Retinal pigment epithelial cell (primary cell): Measurements from ENCODE around the gene OR2S2.
"Not testable (repeated sequence)": the region's sequence is repeated elsewhere in the genome, so short reads cannot be mapped to it uniquely, and the experiment has no call there.

Source experiments
- DNase-seq: peaks from one replicate; pipeline ENCODE4 v3.0.0-alpha.2; 2010; ENCODE audit warnings: low read depth
- H3K4me3 ChIP-seq: 2 replicates; pipeline ENCODE4 v1.5.1; 2011; ENCODE audit warnings: mild to moderate bottlenecking, low read length, control low read depth, moderate library complexity
- CTCF ChIP-seq: conservative IDR thresholded peaks from 2 replicates; pipeline ENCODE4 v1.5.1; 2011; ENCODE audit warnings: low read depth, low read length, control low read depth, inconsistent platforms

Gene OR2S2

GRCh38 chr9:35915681-35916294 lies 42.2 kb downstream of the OR2S2 start:
- DNase-seq = no peak
- TF ChIP-seq CTCF = no peak
- H3K4me3 ChIP-seq = no peak overlapping the region

- no peak for DNase-seq
- no peak overlapping the region for H3K4me3 ChIP-seq
- TF ChIP-seq CTCF = no peak
These were observed 43.6 kb downstream of the OR2S2 start for GRCh38 chr9:35914301-35914807.

GRCh38 chr9:35913429-35913828 lies 44.5 kb downstream of the OR2S2 start:
- H3K4me3 ChIP-seq, DNase-seq: not testable (repeated sequence)

DNA sequence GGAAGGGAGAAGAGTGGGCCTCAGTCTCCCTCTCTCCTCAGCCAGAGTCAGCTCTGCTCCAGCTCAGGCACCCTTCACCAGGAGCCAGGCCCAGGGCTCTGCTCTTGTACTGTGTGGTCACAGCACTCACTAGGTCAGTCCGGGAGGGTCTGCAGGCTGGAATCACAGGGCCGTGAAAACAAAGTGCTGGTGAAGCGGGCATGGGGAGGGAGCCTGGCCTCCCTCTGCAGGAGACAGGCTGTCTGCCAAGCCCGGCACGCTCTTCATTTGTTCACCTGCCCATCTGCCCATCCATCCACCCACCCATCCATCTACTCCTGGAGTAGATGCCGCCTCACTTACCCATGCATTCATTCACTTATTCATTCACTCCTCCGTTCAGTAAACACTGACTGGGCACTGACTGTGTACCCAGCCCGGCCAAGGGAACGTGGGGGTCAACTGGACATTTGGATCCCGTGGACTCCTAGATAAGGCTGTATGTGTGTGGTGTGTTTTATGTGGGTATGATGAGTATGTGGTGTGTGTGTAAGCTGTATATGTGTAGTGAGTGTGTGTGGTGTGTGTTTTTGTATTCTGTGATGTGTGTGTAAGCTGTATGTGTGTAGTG lies 45.1 kb downstream of the OR2S2 start:
- no peak for DNase-seq
- no peak for TF ChIP-seq CTCF
- H3K4me3 ChIP-seq = no peak overlapping the region

DNA sequence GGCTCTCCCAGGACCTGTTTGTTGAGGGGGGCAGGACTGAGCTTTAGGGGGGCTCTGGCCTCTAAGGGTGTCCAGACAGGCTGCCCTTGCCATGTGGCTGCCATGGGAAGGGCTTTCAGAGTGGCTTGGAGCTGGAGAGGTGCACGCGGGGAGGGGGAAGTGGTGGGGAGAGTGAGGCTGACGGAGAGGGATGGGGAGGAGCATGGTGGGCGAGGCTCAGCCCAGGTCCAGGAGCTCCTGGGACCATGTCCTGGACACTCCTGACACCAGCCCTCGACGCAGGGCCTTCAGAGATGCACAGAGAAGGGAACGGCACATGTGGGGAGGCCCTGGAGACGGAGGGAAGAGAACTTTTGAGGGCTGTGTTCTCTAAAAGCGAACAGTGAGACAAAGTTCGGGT lies 46.3 kb downstream of the OR2S2 start:
- DNase-seq = no peak
- no peak overlapping the region for H3K4me3 ChIP-seq
- TF ChIP-seq CTCF = no peak

GRCh38 chr9:35910613-35911359 lies 47.2 kb downstream of the OR2S2 start:
- no peak overlapping the region for H3K4me3 ChIP-seq
- TF ChIP-seq CTCF = peak; percentile 73
- DNase-seq = no peak

DNA sequence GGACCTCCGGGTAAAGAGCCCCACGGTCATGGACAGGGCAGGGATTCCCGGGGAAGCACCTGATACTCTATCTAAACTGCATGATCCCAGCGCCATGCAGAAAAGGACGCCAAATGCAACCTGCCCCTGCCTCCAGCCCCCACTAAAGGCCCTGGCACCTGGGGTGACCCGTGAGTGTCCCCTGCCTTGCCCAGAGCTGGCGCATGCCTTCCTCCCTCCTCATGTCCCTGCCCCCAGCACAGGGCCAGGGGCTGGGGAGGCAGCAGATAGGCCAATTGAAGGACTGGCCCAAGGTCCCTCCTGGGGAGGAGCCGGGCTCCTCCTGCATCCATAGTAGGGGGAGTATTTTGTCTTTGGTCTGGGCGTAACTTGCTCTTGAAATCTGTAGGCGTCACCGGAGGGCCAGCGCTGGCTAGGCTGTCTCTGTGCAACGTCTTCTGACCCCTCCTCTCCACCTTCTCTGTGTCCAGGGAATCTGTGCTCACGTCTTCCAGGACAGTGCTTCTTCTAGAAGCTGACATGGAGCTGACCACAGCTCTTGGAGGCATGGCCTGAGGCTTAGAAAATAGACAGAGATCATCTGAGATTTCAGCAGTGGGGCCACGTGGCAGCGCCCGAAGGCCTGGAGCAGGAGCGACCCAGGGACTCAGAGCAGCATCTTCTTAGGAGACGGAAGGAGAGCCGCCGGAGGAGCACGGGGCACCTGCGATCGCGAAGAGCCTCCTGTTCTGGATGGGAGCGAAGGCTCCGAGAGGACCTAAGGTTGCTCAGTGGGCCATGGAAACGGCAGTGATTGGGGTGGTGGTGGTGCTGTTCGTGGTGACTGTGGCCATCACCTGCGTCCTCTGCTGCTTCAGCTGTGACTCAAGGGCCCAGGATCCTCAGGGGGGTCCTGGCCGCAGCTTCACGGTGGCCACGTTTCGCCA lies 48.0 kb downstream of the OR2S2 start:
- H3K4me3 ChIP-seq = no peak overlapping the region
- no peak for DNase-seq
- TF ChIP-seq CTCF = no peak
